Panc1 (cell line): ENCODE data around the gene TSPAN31. TPM values are rescaled to one million over a fixed set of nuclear protein-coding genes. Genes with fewer than 3 reads are reported as not detected.

Source experiments
- ATAC-seq: fragments of 200-7000 bp; cut with Tn5 transposase; 2 replicates; pipeline ENCODE4 v1.9.1; 2020; ENCODE audit warnings: mild to moderate bottlenecking, moderate library complexity
- BruUV-seq: library from RNA; stranded (reverse); fragments of 400-500 nt; replicated peaks from 2 replicates; lab custom pipeline; 2021; lab: Mats Ljungman, UMichigan
- CTCF ChIA-PET: fragments of 300-600 bp; sonication (Branson Sonifier 250); formaldehyde crosslinking; loops from one replicate; lab custom pipeline; 2022; ENCODE audit warnings: antibody characterized with exemption; lab: Charles Lee
- POLR2A ChIA-PET: fragments of 300-600 bp; sonication (Branson Sonifier 250); formaldehyde crosslinking; loops from one replicate; lab custom pipeline; 2022; ENCODE audit warnings: antibody characterized with exemption; lab: Charles Lee
- DNase-seq: peaks from one replicate; pipeline ENCODE4 v3.0.0-alpha.2; 2010; ENCODE audit warnings: low read depth, low spot score
- H3K27ac ChIP-seq: 2 replicates; pipeline ENCODE4 v1.5.1; 2011; ENCODE audit warnings: mild to moderate bottlenecking, low read length, inconsistent platforms
- H3K27me3 ChIP-seq: fragments of 200-500 bp; sonication (Bioruptor generic); 2 replicates; pipeline ENCODE4 v1.6.0; 2014; ENCODE audit warnings: low read length, inconsistent platforms; ENCODE audit not compliant: control insufficient read depth, insufficient read depth
- H3K36me3 ChIP-seq: fragments of 200-500 bp; sonication (Bioruptor generic); 2 replicates; pipeline ENCODE4 v1.5.1; 2014; ENCODE audit warnings: inconsistent platforms, mild to moderate bottlenecking, low read length, moderate library complexity; ENCODE audit not compliant: control insufficient read depth, insufficient read depth
- H3K4me1 ChIP-seq: 2 replicates; pipeline ENCODE4 v1.5.1; 2011; ENCODE audit warnings: inconsistent platforms, mild to moderate bottlenecking, low read length, moderate library complexity; ENCODE audit not compliant: control insufficient read depth, insufficient read depth
- H3K4me3 ChIP-seq, 2 experiments: 2 replicates each; pipeline ENCODE4 v1.5.1; 2011 to 2012; ENCODE audit warnings: low read depth in 2 of 2, low read length in 2 of 2, mild to moderate bottlenecking in 2 of 2, inconsistent platforms in 1 of 2, moderate library complexity in 1 of 2
- H3K9me3 ChIP-seq: fragments of 200-500 bp; sonication (Bioruptor generic); 2 replicates; pipeline ENCODE4 v1.5.1; 2014; ENCODE audit warnings: low read depth, mild to moderate bottlenecking, inconsistent platforms, low read length, moderate library complexity; ENCODE audit not compliant: control insufficient read depth, insufficient read depth
- POLR2AphosphoS5 ChIP-seq: IDR thresholded peaks from 2 replicates; pipeline ENCODE4 v1.6.1; 2012; ENCODE audit warnings: mild to moderate bottlenecking, low read depth, low read length, moderate library complexity
- SIN3A ChIP-seq: IDR thresholded peaks from 2 replicates; pipeline ENCODE4 v1.6.1; 2012; ENCODE audit warnings: low read depth, mild to moderate bottlenecking, low read length, moderate library complexity, borderline replicate concordance; ENCODE audit not compliant: insufficient read depth
- TCF7L2 ChIP-seq: IDR thresholded peaks from 2 replicates; pipeline ENCODE4 v1.6.1; 2011; ENCODE audit warnings: mild to moderate bottlenecking, low read depth, low read length, inconsistent platforms
- in situ Hi-C: cut with HindIII; loops from 2 replicates; pipeline ENCODE4 v1.10.0; 2016; ENCODE audit warnings: low sequenced_read_pairs, low pct_unique_long_range_greater_than_20kb
- intact Hi-C: fragments of 100-400 bp; cut with micrococcal nuclease; formaldehyde crosslinking; loops from one replicate; pipeline ENCODE4 v1.10.0; 2022; ENCODE audit not compliant: unreplicated experiment
- total RNA-seq: library from RNA; stranded (reverse); gene quantifications from one replicate; pipeline ENCODE4 v1.2.1, GENCODE V29; 2021; ENCODE audit not compliant: unreplicated experiment
- TF ChIP-seq, protein P1 (sequence below): fragments of 450-650 bp; IDR thresholded peaks from 2 replicates; pipeline ENCODE4 v1.5.1; 2017; ENCODE audit warnings: mild to moderate bottlenecking
- TF ChIP-seq, protein P2 (sequence below), 2 experiments: IDR thresholded peaks; 2 replicates each; pipeline ENCODE4 v1.6.1; 2011 to 2012; ENCODE audit warnings: low read depth in 2 of 2, control low read depth in 1 of 2, low read length in 1 of 2, mild to moderate bottlenecking in 1 of 2, moderate library complexity in 1 of 2; ENCODE audit not compliant: insufficient read depth in 1 of 2

Gene TSPAN31
- total RNA-seq, 1 experiment from 2014 or later = 17.5 TPM

DNA sequence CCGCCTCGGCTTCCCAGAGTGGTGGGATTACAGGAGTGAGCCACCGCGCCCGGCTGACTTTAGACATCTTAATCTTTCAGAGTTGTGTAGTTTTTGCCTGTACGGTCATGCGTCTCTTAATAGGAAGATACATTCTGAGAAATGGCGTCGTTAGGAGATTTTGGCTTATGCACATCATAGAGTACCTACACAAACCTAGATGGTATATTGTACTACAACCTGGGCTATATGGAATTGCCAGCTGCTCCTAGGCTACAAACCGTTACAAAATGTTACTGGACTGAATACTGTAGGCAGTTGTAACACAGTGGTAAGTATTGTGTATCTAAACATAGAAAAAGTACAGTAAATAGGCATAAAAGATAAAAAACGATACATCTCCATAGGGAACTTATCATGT lies 39.0 kb downstream of the TSPAN31 start:
- BruUV-seq = TSS peak; percentile 78
- CTCF ChIA-PET = interaction anchor here (0.6 to 1.0 kb wide), 2 partner anchors 27 to 61 kb away, joined by 3 to 6 read pairs; no protein-coding TSS in a partner anchor
- intact Hi-C loops = no loop called here

DNA sequence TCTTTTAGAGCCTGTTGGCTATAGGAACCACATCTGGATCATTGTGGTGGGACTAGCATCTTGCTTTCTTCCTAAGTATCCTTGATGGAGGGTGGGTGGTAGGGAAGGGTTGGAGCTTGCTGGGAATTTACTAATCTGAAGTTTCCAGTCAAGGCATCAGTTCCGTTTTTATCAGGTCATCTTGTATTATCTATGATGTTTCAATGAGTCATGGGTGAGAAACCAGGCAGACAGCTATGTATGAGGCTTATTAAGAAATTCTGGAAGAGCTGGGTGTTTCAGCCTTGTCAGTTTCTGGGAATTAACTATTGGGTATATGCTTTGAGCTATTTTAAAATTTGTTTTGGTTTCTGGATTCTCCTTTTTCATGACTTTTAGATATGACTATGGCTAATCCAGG lies 49.1 kb downstream of the TSPAN31 start:
- Histone ChIP-seq H3K27me3 (no peaks in the 10 kb centered on the region), H3K27ac (no peak overlapping the region), H3K36me3 (peaks cover 6% of the 10 kb centered on the region), H3K4me1 (no peaks in the 10 kb centered on the region), H3K9me3 (no peaks in the 10 kb centered on the region), H3K4me3 (no peak overlapping the region)
- no peak for TF ChIP-seq POLR2AphosphoS5
- TF ChIP-seq TCF7L2 = no peak
- no peak for TF ChIP-seq SIN3A
- TF ChIP-seq, protein P1, sequence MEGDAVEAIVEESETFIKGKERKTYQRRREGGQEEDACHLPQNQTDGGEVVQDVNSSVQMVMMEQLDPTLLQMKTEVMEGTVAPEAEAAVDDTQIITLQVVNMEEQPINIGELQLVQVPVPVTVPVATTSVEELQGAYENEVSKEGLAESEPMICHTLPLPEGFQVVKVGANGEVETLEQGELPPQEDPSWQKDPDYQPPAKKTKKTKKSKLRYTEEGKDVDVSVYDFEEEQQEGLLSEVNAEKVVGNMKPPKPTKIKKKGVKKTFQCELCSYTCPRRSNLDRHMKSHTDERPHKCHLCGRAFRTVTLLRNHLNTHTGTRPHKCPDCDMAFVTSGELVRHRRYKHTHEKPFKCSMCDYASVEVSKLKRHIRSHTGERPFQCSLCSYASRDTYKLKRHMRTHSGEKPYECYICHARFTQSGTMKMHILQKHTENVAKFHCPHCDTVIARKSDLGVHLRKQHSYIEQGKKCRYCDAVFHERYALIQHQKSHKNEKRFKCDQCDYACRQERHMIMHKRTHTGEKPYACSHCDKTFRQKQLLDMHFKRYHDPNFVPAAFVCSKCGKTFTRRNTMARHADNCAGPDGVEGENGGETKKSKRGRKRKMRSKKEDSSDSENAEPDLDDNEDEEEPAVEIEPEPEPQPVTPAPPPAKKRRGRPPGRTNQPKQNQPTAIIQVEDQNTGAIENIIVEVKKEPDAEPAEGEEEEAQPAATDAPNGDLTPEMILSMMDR = no peak
- TF ChIP-seq, protein P2, sequence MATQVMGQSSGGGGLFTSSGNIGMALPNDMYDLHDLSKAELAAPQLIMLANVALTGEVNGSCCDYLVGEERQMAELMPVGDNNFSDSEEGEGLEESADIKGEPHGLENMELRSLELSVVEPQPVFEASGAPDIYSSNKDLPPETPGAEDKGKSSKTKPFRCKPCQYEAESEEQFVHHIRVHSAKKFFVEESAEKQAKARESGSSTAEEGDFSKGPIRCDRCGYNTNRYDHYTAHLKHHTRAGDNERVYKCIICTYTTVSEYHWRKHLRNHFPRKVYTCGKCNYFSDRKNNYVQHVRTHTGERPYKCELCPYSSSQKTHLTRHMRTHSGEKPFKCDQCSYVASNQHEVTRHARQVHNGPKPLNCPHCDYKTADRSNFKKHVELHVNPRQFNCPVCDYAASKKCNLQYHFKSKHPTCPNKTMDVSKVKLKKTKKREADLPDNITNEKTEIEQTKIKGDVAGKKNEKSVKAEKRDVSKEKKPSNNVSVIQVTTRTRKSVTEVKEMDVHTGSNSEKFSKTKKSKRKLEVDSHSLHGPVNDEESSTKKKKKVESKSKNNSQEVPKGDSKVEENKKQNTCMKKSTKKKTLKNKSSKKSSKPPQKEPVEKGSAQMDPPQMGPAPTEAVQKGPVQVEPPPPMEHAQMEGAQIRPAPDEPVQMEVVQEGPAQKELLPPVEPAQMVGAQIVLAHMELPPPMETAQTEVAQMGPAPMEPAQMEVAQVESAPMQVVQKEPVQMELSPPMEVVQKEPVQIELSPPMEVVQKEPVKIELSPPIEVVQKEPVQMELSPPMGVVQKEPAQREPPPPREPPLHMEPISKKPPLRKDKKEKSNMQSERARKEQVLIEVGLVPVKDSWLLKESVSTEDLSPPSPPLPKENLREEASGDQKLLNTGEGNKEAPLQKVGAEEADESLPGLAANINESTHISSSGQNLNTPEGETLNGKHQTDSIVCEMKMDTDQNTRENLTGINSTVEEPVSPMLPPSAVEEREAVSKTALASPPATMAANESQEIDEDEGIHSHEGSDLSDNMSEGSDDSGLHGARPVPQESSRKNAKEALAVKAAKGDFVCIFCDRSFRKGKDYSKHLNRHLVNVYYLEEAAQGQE (IDR thresholded peaks at IDR 0.05; ENCODE audit: insufficient read depth in 1 of 2, low read depth in 2 of 2, low read length in 1 of 2) = no peak
- POLR2A ChIA-PET = no interaction called here
- BruUV-seq = no TSS peak
- in situ Hi-C loops = no loop called here
- intact Hi-C loops = no loop called here
- DNase-seq (no peak), ATAC-seq (peak; percentile 69)
- CTCF ChIA-PET = interaction anchor here (0.6 kb wide), 1 partner anchor 11 kb away, joined by 3 read pairs; the partner anchor contains the start of gene TSFM

More for the DNA sequence above, 39.0 kb downstream of the TSPAN31 start:
- H3K9me3 ChIP-seq = no peaks in the 10 kb centered on the region
- H3K27me3 ChIP-seq = no peaks in the 10 kb centered on the region
- DNase-seq (no peak), ATAC-seq (no peak)
- no peaks in the 10 kb centered on the region; the same call in none of the 2 replicates for H3K36me3 ChIP-seq
- in situ Hi-C loops = no loop called here
- H3K4me3 ChIP-seq = peak overlapping the region in 1 of 2 experiments; percentile 76; a peak in 2 of 4 replicates
- TF ChIP-seq, protein P1 = no peak
- TF ChIP-seq, protein P2 (IDR thresholded peaks at IDR 0.05; ENCODE audit: insufficient read depth in 1 of 2, low read depth in 2 of 2, low read length in 1 of 2) = no peak
- no peak for TF ChIP-seq SIN3A
- no peak for TF ChIP-seq POLR2AphosphoS5
- TF ChIP-seq TCF7L2 = no peak
- no peak overlapping the region for H3K27ac ChIP-seq
- POLR2A ChIA-PET = no interaction called here
- H3K4me1 ChIP-seq = peaks cover 4% of the 10 kb centered on the region
